AG08396 (cell line): ENCODE data around the gene HSPB9.
"Not testable (repeated sequence)": the region's sequence is repeated elsewhere in the genome, so short reads cannot be mapped to it uniquely, and the experiment has no call there.

Source experiments
- DNase-seq: peaks from one replicate; pipeline ENCODE4 v3.0.0; 2012; ENCODE audit warnings: low spot score, mixed read lengths

The HSPB9 gene

GRCh38 chr17:42120161-42120769 lies 2.3 kb upstream of the HSPB9 start:
- DNase-seq: no peak

- peak; percentile 98 for DNase-seq
Measured at GRCh38 chr17:42120770-42121769, 1.5 kb upstream of the HSPB9 start, which contains the start of gene KAT2A. Gene KAT2A (minus strand): TSS chr17:42121367. CDS start chr17:42121304, 63 bp downstream.

- no peak for DNase-seq
Measured at GRCh38 chr17:42124256-42124655, 1.7 kb downstream of the HSPB9 start.

GRCh38 chr17:42125565-42125964 lies 3.0 kb downstream of the HSPB9 start:
- no peak for DNase-seq

GRCh38 chr17:42126836-42127235 lies 4.2 kb downstream of the HSPB9 start:
- DNase-seq: no peak

GRCh38 chr17:42127414-42127813 lies 4.8 kb downstream of the HSPB9 start:
- DNase-seq: no peak

- DNase-seq: no peak
Measured at GRCh38 chr17:42129109-42129837, 6.7 kb downstream of the HSPB9 start.

GRCh38 chr17:42130310-42130936 lies 7.8 kb downstream of the HSPB9 start:
- DNase-seq: no peak

- DNase-seq: no peak
Measured at GRCh38 chr17:42131232-42131631, 8.6 kb downstream of the HSPB9 start.

GRCh38 chr17:42131981-42132432 lies 9.4 kb downstream of the HSPB9 start:
- no peak for DNase-seq

- DNase-seq: peak; percentile 91
Measured at GRCh38 chr17:42132941-42133340, 10.3 kb downstream of the HSPB9 start.

GRCh38 chr17:42133461-42134041 lies 10.9 kb downstream of the HSPB9 start:
- DNase-seq: no peak

GRCh38 chr17:42135151-42135550 lies 12.5 kb downstream of the HSPB9 start:
- DNase-seq: no peak

GRCh38 chr17:42135664-42136653 lies 13.4 kb downstream of the HSPB9 start:
- DNase-seq: peak; percentile 61

- no peak for DNase-seq
Measured at GRCh38 chr17:42136654-42137051, 14.0 kb downstream of the HSPB9 start.

- DNase-seq: no peak
Measured at GRCh38 chr17:42138749-42139492, 16.3 kb downstream of the HSPB9 start.

- not testable (repeated sequence) for DNase-seq
Measured at GRCh38 chr17:42140690-42141089, 18.1 kb downstream of the HSPB9 start.

- DNase-seq: no peak
Measured at GRCh38 chr17:42141382-42141781, 18.8 kb downstream of the HSPB9 start.

- peak; percentile 60 for DNase-seq
Measured at GRCh38 chr17:42142371-42142896, 19.8 kb downstream of the HSPB9 start.
